HUES48 (cell line): ENCODE measurements around the gene RXRB.

Source experiments
- H3K27ac ChIP-seq: one replicate; pipeline ENCODE4 v1.7.0; 2013; ENCODE audit warnings: low read depth, low read length, inconsistent platforms
- H3K27me3 ChIP-seq: 2 replicates; pipeline ENCODE4 v1.6.1; 2013; ENCODE audit warnings: mild to moderate bottlenecking, low read length; ENCODE audit not compliant: control insufficient read depth, insufficient read depth
- H3K36me3 ChIP-seq: 2 replicates; pipeline ENCODE4 v1.6.1; 2013; ENCODE audit warnings: low read length; ENCODE audit not compliant: control insufficient read depth, insufficient read depth
- H3K4me1 ChIP-seq: 2 replicates; pipeline ENCODE4 v1.6.1; 2013; ENCODE audit warnings: mild to moderate bottlenecking, low read length; ENCODE audit not compliant: control insufficient read depth, insufficient read depth
- H3K4me3 ChIP-seq: 2 replicates; pipeline ENCODE4 v1.5.1; 2013; ENCODE audit warnings: mild to moderate bottlenecking, low read depth, low read length
- H3K9ac ChIP-seq: 2 replicates; pipeline ENCODE4 v1.6.1; 2013; ENCODE audit warnings: mild to moderate bottlenecking, low read depth, low read length, moderate library complexity
- H3K9me3 ChIP-seq: 2 replicates; pipeline ENCODE4 v1.6.1; 2013; ENCODE audit warnings: low read length; ENCODE audit not compliant: control insufficient read depth, insufficient read depth

The RXRB gene

DNA sequence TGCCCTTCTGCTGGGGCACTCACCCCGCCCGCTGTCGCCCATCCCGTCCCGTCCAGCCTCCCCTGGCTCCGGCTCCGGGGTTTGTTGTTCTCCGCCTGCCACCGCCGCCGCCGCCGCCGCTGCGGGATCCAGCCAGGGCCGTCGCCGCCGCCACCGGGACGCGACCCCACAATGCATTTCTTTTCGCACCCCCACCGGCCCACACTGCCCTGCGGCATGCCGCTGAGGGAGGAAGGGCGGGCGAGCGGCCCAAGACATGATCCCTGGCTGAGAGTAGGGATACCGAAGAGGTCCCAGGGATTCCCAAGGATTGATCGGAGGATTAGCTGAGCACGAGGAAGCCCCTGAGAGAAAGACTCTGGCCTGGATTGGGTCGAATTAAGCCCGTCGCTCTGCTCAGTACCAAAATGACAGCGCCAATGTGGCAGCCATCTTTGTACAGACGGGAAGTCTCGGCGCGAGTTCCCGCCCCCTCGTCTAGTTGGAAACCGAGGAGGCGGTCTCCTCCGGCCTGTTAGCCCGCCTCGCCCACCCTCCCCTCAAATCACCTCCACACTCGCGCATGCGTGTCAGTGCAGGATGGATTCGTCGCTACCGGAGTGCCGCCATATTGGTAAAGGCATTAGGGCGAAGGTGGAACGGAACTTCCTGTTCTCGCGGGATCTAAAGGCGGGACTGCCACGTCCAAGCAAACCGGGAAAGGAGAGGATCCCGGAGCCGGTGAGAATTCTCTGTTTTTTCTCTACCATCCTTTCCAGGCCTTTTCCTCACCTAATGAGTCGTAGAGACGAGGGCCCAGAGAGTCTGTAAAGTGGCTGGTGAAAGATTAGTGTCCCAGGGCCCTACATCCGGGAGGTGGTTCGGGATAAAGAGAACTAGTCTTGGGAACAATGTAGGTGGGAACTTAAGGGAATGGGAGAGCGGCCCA, at the start of gene RXRB, which contains the start of gene SLC39A7:
Gene RXRB (minus strand): TSS at position 447 of the 928 bp plus-strand sequence. CDS start 189 bp downstream, at position 258.
Gene SLC39A7 (plus strand): TSS at position 649 of the 928 bp plus-strand sequence. CDS start 379 bp downstream, outside the sequence.
- no peaks in the 10 kb centered on the region for H3K9me3 ChIP-seq
- peaks cover 29% of the 10 kb centered on the region for H3K36me3 ChIP-seq
- H3K9ac ChIP-seq = peak within 1 kb of the TSS; percentile 89
- peak within 1 kb of the TSS; percentile 98 for H3K27ac ChIP-seq
- H3K4me3 ChIP-seq = peak within 1 kb of the TSS; percentile 92
- peaks cover 6% of the 10 kb centered on the region for H3K27me3 ChIP-seq
- H3K4me1 ChIP-seq = peaks cover 16% of the 10 kb centered on the region

DNA sequence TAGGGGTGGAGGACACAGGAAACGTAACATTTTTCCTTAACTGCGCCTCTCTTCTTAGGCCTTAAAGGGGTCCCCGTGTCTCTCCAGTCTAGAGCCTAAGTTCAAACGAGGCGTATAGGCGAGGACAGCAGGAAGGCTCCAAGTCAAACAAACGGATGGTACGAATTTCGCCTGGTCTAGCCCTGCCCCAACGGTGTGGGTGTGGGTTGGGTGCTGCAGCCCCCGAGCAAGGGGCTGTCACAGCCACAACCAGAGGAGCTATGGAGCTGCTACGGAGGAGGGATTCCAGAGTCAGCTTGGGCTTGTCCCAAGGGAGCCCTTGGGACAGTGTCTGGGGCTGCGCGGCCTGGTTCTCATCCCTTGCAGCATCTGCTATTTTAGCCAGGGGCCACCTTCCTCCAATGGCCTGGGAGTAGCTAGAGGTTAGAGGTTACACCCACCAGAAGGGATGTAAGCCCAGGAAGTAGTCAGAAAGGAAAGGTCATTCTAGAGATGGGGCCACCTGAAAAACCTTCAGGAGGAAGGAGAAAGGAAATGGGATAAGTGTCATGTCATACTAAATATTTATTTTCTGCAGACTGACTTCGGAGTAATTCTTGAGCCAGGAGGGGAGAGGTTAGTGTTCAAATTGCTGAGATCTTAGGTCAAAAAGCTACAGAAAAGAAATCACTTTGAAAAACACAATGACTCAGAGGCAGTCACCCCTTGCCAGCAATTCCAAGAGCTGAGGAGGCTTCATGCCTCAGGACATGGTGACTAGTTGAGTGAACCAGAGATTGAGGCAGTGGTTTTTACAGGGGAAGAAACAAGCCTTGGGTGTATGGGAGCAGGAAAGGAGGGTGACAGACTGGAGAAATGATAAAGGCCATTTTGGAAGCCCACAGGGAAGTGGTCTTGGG, 49.5 kb upstream of the RXRB start:
- no peaks in the 10 kb centered on the region for H3K9me3 ChIP-seq
- H3K9ac ChIP-seq = peak overlapping the region; percentile 65
- peaks cover 29% of the 10 kb centered on the region for H3K27me3 ChIP-seq
- peaks cover 9% of the 10 kb centered on the region for H3K36me3 ChIP-seq
- peaks cover 5% of the 10 kb centered on the region for H3K4me1 ChIP-seq
- H3K27ac ChIP-seq = peak overlapping the region; percentile 77
- peak overlapping the region; percentile 69 for H3K4me3 ChIP-seq

DNA sequence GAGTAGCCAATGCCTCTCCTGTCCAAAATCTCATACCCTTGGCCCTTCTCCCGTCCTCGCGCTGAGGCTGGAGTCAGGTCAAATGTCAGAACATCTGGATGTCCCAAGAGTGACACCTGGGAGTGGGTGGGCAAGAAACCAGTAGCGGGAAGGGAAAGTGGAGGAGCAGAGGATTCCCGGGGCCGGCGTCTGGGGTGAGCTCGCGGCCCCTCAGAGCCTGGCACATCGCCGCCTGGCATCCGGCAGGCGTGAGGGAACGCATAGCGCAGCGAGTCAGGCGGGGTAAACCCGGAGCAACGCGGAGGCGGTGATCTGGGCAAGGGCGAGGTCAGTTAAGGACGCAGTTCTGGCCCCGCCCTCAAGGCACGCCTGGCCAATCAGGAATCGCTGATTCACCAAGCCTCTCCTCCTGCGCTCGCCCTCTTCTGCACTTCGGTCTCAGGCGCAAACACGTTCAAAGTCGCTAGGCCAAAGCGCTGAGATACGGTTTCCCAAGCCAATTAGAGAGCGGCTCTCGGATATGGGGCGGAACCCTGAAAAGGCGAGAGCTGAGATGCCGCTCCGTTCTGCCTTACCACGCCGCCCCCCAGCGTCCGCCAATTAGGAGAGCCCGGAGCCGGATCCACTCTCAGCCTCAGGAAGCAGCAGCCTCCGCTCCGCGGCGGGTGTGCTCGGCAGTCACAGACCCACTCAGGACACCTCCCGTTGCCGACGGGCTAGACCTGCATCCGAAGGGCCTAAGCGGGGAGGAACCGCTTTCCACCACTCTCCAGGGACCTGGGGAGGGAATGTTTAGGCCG, 48.7 kb upstream of the RXRB start:
- Histone ChIP-seq H3K9ac (peak overlapping the region; percentile 65), H3K4me1 (peaks cover 5% of the 10 kb centered on the region), H3K36me3 (peaks cover 9% of the 10 kb centered on the region), H3K27ac (peak overlapping the region; percentile 77), H3K4me3 (peak overlapping the region; percentile 69), H3K27me3 (peaks cover 29% of the 10 kb centered on the region), H3K9me3 (no peaks in the 10 kb centered on the region)

DNA sequence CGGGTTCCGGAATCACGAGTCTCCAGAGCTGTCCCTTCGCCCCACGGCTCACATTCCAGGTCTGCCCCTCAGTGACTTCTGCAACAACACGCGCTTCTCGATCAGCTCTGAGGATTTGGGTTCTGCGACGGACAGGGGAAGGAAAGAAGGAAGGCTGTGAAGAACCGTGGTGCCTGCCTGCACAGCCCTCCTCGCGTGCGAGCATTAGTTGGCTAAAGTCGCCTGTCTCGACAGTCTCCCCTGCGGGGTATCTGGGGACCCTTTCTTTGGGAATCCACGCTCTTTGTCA, 48.1 kb upstream of the RXRB start:
- peak overlapping the region; percentile 69 for H3K4me3 ChIP-seq
- H3K9ac ChIP-seq = no peak overlapping the region
- peaks cover 5% of the 10 kb centered on the region for H3K4me1 ChIP-seq
- no peaks in the 10 kb centered on the region for H3K9me3 ChIP-seq
- H3K27ac ChIP-seq = peak overlapping the region; percentile 36
- peaks cover 29% of the 10 kb centered on the region for H3K27me3 ChIP-seq
- H3K36me3 ChIP-seq = peaks cover 8% of the 10 kb centered on the region

DNA sequence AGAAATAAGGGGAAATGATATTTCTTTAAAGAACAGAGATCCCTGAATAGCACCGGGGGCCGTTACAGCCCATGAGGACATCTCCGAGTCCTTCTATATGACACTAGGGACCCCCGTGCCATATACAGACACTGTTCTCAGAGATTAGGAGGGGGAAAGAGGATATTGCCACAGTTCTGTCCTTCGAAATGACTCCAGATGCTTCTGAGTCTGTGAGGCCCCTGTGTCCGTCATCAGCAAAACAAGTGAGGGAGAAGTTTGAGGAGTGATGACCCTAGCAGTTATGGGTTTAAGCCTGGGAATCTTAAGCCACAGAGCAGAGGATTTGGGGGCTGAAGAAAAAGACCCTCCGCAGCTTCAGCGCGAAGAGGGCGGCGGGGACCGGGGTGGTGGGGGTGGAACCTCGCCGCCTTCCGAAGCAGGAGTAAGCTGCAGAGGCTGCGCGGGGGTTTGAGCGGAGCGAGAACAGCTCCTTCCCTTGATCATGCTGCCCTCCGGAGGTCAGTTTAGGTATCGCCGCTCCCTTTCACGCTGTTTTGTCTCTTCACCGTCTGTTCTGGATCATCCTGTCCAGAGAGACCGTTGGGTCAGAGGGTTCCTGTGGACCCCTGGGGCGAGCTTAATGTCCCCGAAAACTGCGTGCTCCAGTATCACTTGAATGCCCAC, 47.6 kb upstream of the RXRB start:
- peak overlapping the region; percentile 69 for H3K4me3 ChIP-seq
- no peaks in the 10 kb centered on the region for H3K9me3 ChIP-seq
- peaks cover 6% of the 10 kb centered on the region for H3K36me3 ChIP-seq
- peaks cover 5% of the 10 kb centered on the region for H3K4me1 ChIP-seq
- peak overlapping the region; percentile 36 for H3K27ac ChIP-seq
- H3K9ac ChIP-seq = no peak overlapping the region
- peaks cover 33% of the 10 kb centered on the region for H3K27me3 ChIP-seq

DNA sequence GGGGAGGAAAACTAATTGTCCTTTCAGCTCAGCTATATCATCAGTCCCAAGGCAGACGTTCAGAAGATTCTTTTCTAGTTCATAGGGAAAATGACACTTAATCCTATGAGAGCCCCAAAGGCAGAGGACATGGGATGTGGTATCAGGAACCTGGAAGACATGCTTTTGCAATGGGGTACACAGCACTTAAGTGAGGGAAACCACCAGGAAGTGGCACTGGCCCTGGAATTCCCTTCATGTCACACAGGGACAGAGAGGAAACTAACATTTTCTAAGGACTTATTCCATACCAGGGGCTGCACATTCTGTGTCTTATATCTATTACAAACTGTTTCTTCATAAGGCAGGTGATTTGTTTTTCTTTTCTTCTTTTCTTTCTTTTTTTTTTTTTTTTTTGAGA, 43.0 kb upstream of the RXRB start:
- H3K4me1 ChIP-seq = peaks cover 1% of the 10 kb centered on the region
- H3K4me3 ChIP-seq = no peak overlapping the region
- H3K27me3 ChIP-seq = peaks cover 34% of the 10 kb centered on the region
- H3K9ac ChIP-seq = no peak overlapping the region
- no peaks in the 10 kb centered on the region for H3K36me3 ChIP-seq
- no peaks in the 10 kb centered on the region for H3K9me3 ChIP-seq
- no peak overlapping the region for H3K27ac ChIP-seq

DNA sequence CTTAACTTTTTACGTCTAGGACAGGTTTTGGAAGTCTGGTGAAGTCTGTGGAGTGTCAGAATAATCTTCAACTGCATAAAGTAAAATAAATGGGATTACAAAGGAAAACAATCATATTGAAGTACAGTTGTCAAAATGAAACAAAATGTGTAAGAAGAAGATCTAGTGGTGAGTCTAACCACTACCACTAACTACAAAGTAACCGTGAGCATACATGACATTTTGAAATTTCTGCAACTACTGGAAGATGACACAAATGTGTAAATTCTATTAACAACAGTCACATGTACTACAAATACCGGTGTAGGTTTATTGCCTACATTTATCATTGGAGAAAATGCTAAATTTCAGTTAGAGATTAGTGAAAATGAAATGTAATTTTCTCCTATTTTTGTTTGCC, 41.5 kb upstream of the RXRB start:
- peaks cover 25% of the 10 kb centered on the region for H3K27me3 ChIP-seq
- H3K9ac ChIP-seq = no peak overlapping the region
- no peaks in the 10 kb centered on the region for H3K4me1 ChIP-seq
- no peak overlapping the region for H3K4me3 ChIP-seq
- no peaks in the 10 kb centered on the region for H3K36me3 ChIP-seq
- H3K9me3 ChIP-seq = no peaks in the 10 kb centered on the region
- H3K27ac ChIP-seq = no peak overlapping the region

DNA sequence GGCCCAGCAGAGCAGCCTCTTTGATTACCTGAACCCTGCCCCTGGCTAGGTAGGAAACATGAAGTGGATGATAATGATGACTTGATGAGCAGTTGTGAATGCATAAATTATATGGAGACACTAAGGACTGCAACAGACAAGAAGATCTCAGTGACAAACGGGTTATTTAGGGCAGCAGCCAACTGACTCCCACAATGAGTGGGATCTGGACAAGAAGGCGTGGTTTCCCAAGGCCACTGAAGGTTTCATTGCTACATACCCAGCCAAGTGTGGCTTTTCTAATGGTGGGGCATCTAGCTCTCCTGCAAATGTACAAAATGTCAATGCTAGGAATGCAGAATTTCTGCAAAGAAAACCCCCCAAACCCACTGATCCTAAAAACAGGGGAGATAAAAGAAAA, 37.3 kb upstream of the RXRB start:
- no peak overlapping the region for H3K9ac ChIP-seq
- no peak overlapping the region for H3K4me3 ChIP-seq
- peaks cover 8% of the 10 kb centered on the region; the same call in 1 of the 2 replicates for H3K4me1 ChIP-seq
- H3K9me3 ChIP-seq = no peaks in the 10 kb centered on the region
- no peaks in the 10 kb centered on the region for H3K36me3 ChIP-seq
- H3K27ac ChIP-seq = no peak overlapping the region
- H3K27me3 ChIP-seq = peaks cover 7% of the 10 kb centered on the region; the same call in 1 of the 2 replicates

DNA sequence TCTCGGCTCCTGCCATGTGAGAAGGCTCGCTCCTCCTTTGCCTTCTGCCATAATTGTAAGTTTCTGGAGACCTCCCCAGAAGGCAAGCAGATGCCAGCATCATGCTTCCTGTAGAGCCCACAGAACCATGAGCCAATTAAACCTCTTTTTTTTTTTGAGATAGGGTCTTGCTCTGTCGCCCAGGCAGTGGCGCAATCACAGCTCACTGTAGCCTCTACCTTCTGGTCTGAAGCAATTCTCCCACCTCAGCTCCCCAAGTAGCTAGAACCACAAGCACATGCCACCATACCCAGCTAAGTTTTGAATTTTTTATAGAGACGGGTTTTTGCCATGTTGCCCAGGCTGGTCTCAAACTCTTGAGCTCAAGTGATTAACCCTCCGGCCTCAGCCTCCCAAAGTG, 36.4 kb upstream of the RXRB start:
- H3K9ac ChIP-seq = no peak overlapping the region

DNA sequence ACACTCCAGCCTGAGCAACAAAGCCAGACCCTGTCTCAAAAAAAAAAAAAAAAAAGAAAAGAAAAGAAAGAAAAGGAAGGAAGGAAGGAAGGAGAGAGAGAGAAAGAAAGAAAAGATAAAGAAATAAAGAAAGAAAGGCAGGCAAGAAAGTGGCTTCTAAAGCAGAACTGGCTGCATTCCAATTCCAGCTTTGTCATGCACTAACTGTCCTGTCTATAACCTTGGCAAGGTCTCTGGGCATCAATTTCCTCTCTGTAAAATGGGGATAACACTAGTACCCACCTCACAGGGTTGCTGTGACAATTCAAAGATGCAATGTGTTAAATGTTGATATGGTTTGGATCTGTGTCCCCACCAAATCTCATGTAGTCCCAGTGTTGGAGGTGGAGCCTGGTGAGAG, 35.9 kb upstream of the RXRB start:
- no peak overlapping the region for H3K27ac ChIP-seq
- H3K36me3 ChIP-seq = no peaks in the 10 kb centered on the region
- peaks cover 8% of the 10 kb centered on the region; the same call in 1 of the 2 replicates for H3K4me1 ChIP-seq
- no peaks in the 10 kb centered on the region for H3K9me3 ChIP-seq
- no peak overlapping the region for H3K4me3 ChIP-seq
- H3K9ac ChIP-seq = no peak overlapping the region
- H3K27me3 ChIP-seq = peaks cover 7% of the 10 kb centered on the region; the same call in 1 of the 2 replicates

More for the DNA sequence above, 36.4 kb upstream of the RXRB start:
- Histone ChIP-seq H3K4me1 (peaks cover 8% of the 10 kb centered on the region; the same call in 1 of the 2 replicates), H3K4me3 (no peak overlapping the region), H3K9me3 (no peaks in the 10 kb centered on the region), H3K27me3 (peaks cover 7% of the 10 kb centered on the region; the same call in 1 of the 2 replicates), H3K36me3 (no peaks in the 10 kb centered on the region), H3K27ac (no peak overlapping the region)
